HG03571 (cell line): ENCODE measurements around the gene RHOU.
"Not testable (repeated sequence)": the region's sequence is repeated elsewhere in the genome, so short reads cannot be mapped to it uniquely, and the experiment has no call there.

Source experiments
- ATAC-seq: cut with Tn5 transposase; IDR thresholded peaks from one replicate; pipeline ENCODE4 v1.9.1; 2021; ENCODE audit not compliant: unreplicated experiment

RHOU gene

GRCh38 chr1:228755800-228756199 lies 20.5 kb downstream of the RHOU start:
- ATAC-seq: no peak

- no peak for ATAC-seq
Measured at GRCh38 chr1:228756457-228756856, 21.2 kb downstream of the RHOU start.

GRCh38 chr1:228758447-228758846 lies 23.2 kb downstream of the RHOU start:
- no peak for ATAC-seq

GRCh38 chr1:228760979-228761378 lies 25.7 kb downstream of the RHOU start:
- no peak for ATAC-seq

- no peak for ATAC-seq
Measured at GRCh38 chr1:228763561-228763960, 28.3 kb downstream of the RHOU start.

- no peak for ATAC-seq
Measured at GRCh38 chr1:228765168-228765946, 30.1 kb downstream of the RHOU start.

- no peak for ATAC-seq
Measured at GRCh38 chr1:228766788-228767187, 31.5 kb downstream of the RHOU start.

GRCh38 chr1:228767636-228768354 lies 32.5 kb downstream of the RHOU start:
- no peak for ATAC-seq

- no peak for ATAC-seq
Measured at GRCh38 chr1:228768355-228769000, 33.2 kb downstream of the RHOU start.

GRCh38 chr1:228770779-228771223 lies 35.5 kb downstream of the RHOU start:
- no peak for ATAC-seq

- no peak for ATAC-seq
Measured at GRCh38 chr1:228772516-228773212, 37.4 kb downstream of the RHOU start.

GRCh38 chr1:228775946-228776345 lies 40.7 kb downstream of the RHOU start:
- not testable (repeated sequence) for ATAC-seq

- no peak for ATAC-seq
Measured at GRCh38 chr1:228776449-228776848, 41.2 kb downstream of the RHOU start.

- ATAC-seq: no peak
Measured at GRCh38 chr1:228777236-228777635, 42.0 kb downstream of the RHOU start.

GRCh38 chr1:228778026-228778425 lies 42.7 kb downstream of the RHOU start:
- no peak for ATAC-seq

GRCh38 chr1:228778466-228778865 lies 43.2 kb downstream of the RHOU start:
- ATAC-seq: no peak

- no peak for ATAC-seq
Measured at GRCh38 chr1:228778961-228779360, 43.7 kb downstream of the RHOU start.

- no peak for ATAC-seq
Measured at GRCh38 chr1:228781161-228781808, 46.0 kb downstream of the RHOU start.

GRCh38 chr1:228781809-228782661 lies 46.8 kb downstream of the RHOU start:
- ATAC-seq: no peak
